GDM1 (cell line): ENCODE data around the gene SCAMP1.
"Not testable (repeated sequence)": the region's sequence is repeated elsewhere in the genome, so short reads cannot be mapped to it uniquely, and the experiment has no call there.

Source experiments
- DNase-seq: peaks from one replicate; lab custom pipeline; 2025; lab: John Stamatoyannopoulos, UW

SCAMP1 gene

DNA sequence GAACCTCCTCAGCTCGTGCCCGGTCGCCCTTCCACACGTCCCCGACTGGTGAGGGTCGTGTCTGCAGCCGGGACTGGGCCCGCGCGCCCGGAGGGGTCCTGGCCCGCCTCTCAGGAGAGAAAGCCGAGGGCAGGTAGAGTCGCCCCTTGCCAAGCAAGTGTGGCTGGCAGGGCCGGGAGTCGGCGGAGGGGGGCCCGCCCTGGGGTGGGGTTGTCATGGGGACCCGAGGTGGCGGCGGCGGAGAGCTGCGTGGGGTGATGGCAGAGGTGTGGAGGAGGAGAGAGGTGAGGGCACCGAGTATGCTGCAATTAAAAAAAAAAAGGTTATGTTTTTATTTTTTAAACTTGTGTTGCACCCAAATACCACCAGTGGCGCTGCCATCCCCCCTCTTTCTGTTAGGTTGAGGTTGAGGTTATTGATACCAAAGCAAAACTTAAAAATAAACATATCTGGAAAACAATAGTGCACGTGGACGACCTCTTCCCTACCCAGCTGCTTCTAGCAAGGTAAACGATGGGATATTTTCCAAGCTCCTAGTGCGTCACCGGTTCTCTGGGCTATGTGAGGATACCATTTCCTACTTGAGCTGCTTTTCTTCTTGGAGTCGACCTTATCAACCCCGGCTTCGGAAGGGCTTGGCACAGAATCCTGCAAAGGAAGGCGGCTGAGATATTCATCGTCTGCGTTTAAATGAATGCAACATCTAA is 660 bp downstream of the SCAMP1 start:
- no peak for DNase-seq

DNA sequence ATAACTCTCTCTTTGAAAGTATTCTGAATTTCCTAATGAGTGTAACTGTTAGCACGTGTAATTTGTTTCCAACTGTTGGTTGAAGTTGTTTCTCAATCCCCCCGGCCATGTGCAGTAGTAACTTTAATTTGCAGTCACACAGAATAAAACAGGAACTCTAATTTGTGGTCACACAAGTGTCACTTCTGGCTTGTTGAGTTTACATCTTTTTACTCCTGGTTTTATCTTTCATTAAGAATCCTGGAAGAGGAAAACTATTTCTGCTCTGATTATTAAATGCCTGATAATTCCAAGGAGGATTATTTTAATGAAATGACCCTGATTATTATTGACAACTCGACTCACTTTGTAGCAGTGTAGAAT is 1.2 kb downstream of the SCAMP1 start:
- DNase-seq: no peak

DNA sequence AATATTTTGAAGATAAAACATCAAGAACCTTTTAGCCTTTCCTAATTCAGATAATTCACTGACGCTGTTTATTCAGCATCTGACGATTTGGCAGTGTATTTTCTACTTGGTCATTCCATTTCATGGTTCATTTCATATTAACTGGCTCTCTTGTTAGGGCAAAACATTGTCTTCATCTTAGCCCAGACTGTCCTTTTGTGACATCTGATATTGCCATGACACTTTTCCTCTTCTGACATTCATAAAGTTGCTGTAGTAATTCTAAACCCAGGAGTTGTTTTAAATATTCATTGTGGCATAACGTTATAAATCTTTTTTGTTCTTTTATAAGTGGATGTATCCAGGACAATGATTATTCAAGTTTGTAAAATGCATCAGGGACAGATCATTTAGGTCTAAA is 1.8 kb downstream of the SCAMP1 start:
- DNase-seq: no peak

DNA sequence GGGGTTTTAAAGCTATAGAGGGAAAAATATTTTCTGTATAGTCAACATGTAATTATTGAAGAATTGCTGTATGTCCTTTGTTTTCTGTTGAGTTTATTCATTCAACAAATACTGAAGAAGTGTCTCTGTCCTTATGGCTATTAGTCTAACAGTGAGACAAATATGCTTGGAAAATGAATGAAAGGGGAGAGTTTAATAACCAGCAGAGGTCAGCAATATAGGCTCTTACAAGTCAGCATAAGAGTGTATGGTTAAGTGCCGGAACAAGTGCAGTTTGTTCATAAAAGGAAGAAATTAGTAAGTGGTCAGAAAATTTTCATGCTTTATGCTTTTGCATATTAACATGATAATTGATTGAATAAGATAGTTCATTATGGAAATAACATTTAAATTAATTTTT is 3.6 kb downstream of the SCAMP1 start:
- no peak for DNase-seq

DNA sequence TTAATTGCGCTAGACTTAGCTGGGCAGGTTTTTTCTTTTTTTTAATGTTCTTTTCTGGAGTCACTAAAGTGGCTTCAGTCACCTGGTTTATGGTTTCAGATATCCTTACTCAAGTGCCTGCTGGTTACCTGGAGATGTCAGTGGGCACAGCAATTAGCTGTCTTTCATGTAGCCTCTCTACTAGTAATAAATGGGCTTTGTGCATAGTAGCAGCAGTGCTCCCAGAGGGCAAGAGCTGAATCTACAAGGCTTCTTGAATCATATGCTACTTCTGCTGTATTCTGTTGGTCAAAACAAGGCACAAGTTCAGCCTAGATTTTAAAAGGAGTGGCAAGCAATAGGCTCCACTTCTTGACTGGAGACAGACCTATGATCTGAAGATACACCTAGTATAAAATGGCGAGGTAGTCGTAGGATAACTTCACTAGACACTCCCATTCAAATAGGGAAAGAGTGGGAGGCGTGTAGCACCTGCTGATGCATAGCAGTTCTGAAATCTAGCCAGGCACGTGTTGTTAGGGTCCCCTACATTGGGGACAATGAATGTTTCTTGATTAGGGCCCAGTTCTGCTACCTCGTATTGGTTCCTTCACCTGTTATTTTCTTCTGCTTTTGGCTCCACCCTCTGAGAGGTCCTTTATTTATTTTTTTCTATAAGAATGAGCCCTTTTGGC is 7.0 kb downstream of the SCAMP1 start:
- DNase-seq: no peak

DNA sequence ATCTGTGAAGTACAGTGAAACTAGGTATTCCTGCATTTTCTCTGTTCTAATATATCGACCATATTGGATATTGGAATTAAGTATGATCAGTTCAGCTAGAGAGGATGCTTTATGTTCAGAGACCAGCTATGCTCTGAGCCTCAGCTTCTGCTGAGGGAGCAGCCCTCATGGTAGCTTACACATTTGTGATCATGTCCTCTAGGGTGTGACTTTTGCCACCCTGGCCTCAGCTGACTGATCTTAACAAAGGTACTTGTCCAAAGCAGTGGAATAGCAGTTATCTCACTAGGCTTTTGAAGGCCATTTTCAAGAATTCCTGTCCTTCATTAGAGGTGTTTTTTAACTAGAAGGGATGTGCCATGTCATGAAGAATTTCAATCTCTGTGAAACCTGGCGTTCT is 9.3 kb downstream of the SCAMP1 start:
- no peak for DNase-seq

DNA sequence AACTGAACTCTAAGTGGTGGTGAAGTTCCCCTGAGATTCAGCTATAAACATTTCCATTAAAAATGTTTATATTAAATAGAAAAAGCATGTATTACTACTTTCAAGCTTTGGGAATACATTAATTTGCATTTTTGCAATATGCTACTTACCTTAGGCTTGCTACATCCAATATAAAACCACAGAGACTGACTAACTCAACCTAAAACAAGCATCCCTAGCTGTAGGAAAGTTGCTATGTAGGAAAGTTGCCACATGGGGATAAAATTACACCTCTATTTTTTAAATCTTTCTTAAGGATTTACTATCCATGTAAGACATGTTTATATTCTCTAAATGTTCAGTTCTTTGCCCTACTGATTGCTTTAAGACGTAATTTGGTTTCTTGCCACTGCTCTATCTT is 12.8 kb downstream of the SCAMP1 start:
- DNase-seq: no peak

DNA sequence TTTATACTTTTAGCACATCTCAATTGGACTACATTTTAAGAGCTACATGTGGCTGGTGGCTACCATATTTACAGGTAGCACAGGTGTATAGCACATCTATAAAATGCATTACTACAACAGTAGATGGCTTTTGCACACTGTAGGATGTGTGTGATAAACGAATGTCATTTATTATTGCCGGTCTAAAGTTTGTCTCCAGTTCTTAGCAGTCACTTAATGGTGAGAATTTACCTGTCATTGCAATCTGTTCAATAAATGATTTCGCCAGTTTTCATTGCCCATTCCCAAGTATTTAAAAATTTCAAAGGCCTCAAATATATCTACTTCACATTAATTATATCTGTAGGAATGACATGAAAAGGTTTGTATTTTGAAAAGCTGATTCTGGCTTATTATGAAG is 15.9 kb downstream of the SCAMP1 start:
- no peak for DNase-seq

DNA sequence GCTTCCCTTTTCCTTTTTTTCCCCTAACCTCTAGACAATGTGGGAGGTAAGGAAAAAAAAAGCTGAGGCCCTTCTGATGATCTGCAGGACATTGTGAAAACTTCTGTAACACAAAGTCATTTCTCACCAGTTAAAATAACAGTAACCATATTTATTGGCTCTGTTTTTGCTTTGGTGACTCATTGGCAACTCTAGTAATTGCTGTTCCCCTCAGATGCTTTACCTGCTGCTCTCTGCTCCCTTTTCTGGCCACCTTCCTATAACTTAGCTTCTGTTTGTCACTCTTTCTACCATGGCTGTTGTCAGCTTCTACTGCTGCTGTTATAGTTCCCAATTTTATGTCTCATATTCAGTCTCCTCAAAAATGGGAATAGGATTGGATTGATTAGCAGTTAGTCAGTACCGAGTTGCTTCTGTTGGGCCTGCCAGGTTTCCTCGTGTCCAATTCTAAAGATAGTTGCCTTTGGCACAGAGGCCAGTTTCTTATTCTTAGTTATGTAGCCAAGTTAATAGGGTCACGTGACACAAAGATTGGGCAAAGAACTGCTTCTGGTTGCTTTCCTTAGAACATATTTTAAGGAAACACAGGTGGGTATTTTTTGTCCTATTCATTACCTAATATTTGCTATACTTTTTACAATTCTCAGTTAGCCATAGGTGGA is 16.8 kb downstream of the SCAMP1 start:
- no peak for DNase-seq

DNA sequence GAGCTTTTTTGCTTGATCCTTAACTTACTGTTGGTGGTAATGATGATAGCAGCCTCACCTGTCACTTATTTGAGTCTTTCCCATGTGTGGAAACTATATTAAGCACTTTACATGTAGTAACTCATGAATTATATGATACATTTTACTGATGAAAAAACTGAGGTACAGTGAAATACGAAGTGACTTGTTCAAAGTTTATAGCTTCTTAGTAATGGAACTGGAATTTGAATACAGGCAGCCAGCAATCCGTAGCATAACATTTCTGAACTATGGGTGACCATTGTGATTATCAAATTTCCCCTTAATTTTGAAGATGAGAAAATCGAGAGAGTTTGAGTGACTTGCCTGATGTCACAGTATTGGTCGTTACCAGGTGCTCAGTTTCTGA is 17.3 kb downstream of the SCAMP1 start:
- DNase-seq: no peak

DNA sequence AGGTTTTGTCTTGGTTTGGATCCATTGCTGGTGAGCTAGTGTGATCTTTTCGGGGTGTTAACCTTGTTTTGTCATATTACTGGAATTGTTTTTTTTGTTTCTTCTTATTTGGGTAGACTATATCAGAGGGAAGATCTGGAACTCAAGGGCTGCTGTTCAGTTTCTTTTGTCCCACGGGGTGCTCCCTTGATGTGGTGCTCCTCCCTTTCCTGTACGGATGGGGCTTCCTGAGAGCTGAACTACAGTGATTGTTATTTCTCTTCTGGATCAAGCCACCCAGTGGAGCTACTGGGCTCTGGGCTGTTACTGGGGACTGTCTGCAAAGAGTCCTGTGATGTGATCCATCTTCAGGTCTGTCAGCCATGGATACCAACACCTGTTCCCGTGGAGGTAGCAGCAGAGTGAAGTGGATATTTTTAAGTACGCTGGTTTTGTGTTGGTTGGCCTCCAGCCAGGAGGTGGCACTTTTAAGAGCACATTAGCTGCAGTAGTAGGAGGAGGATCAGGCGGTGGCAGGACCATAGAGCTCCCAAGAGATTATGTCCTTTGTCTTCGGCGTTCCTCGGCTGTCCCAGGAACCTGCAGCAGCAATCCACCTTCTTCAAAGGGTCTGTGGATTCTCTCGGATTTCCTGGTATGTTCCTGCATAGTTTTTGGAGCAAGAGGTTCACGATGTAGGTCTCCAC is 27.2 kb downstream of the SCAMP1 start:
- no peak for DNase-seq

DNA sequence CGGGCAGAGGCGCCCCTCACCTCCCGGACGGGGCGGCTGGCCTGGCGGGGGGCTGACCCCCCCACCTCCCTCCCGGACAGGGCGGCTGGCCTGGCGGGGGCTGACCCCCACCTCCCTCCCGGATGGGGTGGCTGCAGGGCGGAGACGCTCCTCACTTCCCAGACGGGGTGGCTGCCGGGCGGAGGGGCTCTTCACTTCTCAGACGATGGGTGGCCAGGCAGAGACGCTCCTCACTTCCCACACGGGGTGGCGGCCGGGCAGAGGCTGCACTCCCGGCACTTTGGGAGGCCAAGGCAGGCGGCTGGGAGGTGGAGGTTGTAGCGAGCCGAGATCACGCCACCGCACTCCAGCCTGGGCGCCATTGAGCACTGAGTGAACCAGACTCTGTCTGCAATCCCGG is 30.9 kb downstream of the SCAMP1 start:
- DNase-seq: not testable (repeated sequence)

DNA sequence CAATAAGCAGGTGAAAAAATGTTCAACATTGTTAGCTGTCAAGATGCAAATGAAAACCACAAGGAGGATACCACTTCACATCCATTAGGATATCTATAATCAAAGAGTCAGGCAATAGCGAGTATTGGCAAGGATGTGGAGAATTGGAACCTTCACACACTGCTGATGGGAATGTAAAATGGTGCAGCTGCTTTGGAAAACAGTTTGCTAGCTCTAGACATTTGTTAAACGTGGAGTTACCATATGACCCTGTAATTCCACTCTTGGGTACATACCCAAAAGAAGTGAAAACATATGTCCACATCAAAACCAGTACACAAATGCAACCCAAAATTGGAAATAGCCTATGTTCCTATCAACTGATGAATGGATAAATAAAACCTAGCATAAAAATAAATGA is 37.4 kb downstream of the SCAMP1 start:
- DNase-seq: no peak

DNA sequence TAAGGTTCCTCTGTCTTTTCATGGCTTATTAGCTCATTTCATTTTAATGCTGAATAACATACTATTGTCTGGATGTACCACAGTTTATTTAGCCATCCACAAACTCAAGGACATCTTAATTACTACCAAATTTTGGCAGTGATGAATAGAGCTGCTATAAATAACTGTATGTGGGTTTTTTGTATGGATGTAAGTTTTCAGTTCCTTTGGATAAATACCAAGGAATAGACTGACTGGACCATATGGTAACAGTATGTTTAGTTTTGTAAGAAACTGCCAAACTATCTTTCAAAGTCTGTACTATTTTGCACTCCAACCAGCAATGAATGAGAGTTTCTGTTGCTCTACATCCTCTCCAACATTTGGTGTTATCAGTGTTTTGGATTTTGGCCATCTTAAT is 38.7 kb downstream of the SCAMP1 start:
- DNase-seq: no peak

DNA sequence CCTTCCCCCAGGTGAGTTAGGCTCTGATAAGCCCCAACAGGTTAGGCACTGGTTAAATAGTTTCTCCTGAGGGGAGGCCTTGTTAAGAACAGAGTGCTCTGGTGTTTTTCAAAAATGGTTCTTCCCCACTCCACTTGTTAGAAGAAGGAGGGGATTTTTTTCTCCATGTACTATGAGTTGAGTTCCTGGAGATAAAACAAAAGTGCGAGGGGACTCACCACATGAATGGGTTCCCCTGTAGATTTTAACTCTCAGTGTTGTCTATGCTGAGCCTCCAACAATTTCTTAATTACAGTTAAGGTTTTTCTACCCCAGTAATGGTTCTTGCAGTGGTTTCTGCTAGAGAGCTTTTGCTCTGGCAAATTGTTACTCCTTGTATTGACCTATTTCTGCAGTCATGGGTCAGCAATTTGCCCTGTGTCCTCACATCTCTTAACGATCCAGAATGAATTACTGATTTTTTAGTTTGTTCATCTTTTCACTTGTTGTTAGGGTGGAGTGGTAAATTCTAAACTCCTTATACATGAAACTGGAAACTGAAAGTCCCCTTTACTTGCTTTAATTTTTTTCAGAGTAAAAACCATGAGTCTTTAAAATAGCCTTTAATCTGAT is 44.4 kb downstream of the SCAMP1 start:
- DNase-seq: no peak

DNA sequence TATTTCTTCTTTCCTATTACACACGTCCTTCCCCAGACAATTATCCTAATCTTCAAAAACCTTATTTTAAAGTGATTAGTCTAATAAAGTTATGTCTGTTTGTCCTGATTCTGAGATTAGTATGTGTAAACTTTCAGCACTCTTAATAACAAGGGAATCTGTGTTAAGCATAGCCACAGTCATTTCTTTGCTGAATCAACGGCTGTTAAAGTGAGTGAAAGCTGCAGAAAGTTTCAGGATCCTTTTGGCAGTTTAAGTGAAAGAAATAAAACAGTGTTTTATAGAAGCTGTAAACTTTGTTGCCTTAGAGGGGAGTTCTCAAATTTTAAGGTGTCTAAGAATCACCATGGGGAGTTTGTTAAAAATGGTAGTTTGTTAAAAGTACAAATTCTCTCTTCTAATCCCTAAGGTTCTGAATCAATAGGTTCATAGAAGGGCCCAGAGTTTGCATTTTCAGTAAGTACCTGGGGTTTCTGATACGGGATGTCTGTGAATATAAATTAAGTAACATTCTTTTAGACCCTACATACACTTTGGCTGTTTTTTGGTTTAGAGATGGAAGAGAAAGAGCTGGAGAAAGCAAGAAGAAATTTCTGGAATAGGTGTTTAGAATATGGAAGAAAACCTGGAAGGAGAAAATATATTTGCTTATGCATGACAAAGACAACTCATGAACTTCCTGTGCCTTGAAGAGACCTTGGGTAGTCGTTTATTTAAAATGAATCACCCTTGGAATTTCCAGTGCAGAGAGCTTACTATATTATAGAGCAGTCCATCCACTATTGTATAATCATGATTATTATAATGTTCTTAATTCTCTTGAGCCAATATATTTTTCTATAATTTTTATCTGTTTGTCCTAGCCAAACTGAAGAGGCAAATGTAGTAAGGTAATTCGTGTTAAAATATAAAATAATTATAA is 45.7 kb downstream of the SCAMP1 start:
- no peak for DNase-seq

DNA sequence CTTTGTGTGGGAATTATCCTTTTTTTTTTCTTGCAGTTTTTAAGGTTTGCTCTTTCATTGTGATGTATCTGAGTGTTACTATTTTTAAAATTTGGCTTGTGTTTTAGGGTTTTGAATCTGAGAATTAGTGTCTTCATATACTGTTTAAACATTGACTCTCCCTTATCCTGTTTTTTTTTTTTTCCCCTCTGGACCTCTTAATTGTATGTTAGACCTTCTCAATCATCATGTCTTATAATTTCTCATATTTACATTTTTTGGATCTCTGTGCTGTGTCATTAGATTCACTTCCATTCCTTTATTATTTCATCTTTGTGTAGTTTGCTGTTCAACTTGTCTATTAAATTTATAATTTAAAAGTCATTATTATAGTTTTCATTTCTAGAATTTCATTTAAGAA is 47.0 kb downstream of the SCAMP1 start:
- DNase-seq: no peak

DNA sequence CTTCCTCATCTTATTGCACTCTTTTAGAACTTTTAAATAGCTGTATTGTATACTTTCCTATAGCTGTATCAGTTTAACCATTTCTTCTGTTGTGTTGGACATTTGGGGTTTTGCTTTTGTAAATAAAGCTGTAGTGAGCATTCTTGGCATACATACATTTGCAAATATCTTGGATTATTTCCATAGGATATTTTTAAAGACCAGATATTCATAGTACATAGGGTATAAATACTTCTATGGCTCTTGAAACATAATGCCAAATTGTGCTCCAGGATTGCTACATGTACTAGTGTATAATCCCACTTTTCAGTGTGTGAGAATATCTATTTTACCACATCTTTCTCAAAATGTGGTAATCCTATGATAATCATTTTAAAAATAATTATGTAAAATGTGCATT is 51.2 kb downstream of the SCAMP1 start:
- no peak for DNase-seq

DNA sequence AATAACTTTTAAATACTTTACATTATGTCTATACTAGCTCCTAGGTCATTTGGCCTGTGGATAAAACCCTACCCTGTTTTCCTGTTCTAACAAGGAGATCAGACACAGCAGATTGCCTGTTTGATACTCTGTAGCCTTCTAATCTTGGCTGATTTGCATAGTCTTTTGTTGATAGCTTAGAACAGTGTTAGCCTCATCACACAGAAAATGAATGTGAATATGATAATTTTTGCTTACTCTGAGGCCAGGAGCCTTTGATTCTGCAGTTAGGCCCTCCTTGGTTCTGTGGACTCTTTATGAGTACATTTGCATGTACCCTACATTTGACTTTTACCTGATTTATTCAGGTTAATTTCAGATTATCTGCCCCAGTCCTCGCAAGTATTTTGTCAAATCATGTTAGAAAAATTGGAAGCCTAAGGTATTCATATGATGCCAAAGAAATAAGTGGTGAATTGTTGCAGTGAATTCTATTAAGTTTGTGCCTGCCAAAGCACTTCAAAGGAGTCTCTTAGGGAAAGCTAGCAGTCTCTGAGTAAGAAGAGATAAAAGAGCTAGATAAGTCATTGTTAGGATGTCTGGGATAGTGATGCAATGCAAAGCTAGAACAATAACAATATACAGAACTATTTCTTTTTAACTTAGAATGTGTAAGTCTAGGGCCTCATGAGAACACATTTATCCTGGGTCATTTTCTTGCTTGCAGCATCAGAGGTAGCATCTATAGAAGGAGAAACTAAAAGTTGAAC is 56.4 kb downstream of the SCAMP1 start:
- DNase-seq: no peak

DNA sequence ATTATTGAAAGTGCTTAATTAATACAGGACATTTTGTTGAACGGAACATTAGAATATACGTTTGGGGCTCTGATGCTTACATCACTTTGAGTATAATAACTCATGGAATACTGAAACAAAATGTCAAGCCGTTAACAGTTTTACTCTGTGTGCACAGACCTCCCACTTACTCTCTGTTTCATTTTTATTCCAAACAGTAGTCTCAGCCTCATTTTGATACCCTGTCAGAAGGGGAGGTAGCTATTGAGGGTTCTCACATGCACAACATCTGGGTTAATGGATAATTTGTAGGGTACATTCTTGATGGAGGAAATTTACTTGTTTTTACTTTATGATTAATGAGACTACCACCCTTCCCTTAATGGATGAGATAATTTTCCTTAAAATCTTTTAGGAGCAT is 59.0 kb downstream of the SCAMP1 start:
- no peak for DNase-seq

DNA sequence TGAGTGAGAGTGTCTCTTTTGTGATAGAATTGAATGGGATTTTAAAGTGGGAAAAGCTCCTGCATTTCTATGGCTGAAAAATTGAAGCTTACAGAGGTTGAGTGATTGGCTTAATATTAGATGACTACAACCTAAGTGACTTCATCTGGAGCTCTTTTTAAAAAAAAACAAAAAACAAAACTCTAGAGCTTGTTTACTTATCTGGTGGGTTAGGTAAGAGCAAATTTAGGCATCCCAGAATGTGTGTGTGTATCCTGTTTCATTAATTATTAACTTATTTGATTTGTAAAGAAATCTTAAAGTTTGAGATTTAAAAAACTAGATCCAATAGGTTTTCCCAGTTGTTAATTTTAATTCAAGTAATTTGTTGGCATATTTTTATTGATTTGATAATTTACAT is 60.1 kb downstream of the SCAMP1 start:
- no peak for DNase-seq
